Pancreas (tissue), 10 donors: Measurements from ENCODE around the gene ZNHIT6. TPM values are rescaled to one million over a fixed set of nuclear protein-coding genes. Genes with fewer than 3 reads are reported as not detected.

ENCODE experiments used
- ATAC-seq, 4 donors: fragments of 200-7000 bp; cut with Tn5 transposase; one replicate each; pipeline versions ENCODE4 v1.8.0 to v1.9.1; 2020; ENCODE audit warnings: mild to moderate bottlenecking in 4 of 4, moderate library complexity in 4 of 4
- DNase-seq, 6 donors: peaks; one replicate each; pipeline ENCODE4 v3.0.0-alpha.2; 2020
- FAIRE-seq: peaks from 2 replicates; lab custom pipeline; 2012; peaks lifted over from hg19 to GRCh38; lab: Jason Lieb, UNC
- H3K27ac ChIP-seq, 4 donors: fragments of 200-600 bp; sonication (generic); 1 replicate in 3 of 4; 2 replicates in 1 of 4; pipeline versions ENCODE4 v1.5.0 to v1.8.0; 2020
- H3K27me3 ChIP-seq, 4 donors: fragments of 200-600 bp; one replicate each; pipeline ENCODE4 v1.8.0; 2021
- H3K36me3 ChIP-seq, 3 donors: fragments of 200-600 bp; sonication (generic) in 1 of 3; one replicate each; pipeline versions ENCODE4 v1.5.0 to v1.8.0; 2020 to 2021
- H3K4me1 ChIP-seq, 3 donors: fragments of 200-600 bp; one replicate each; pipeline ENCODE4 v1.8.0; 2021
- H3K4me3 ChIP-seq, 4 donors: fragments of 200-600 bp; sonication (generic) in 2 of 4; one replicate each; pipeline versions ENCODE4 v1.5.0 to v1.8.0; 2020 to 2021
- H3K9me3 ChIP-seq, 4 donors: fragments of 200-600 bp; one replicate each; pipeline ENCODE4 v1.8.0; 2021
- WGBS, 2 donors: extraction: QIAGEN DNeasy Blood & Tissue Kit; methylation state at CpG; one replicate each; pipeline ENCODE4 v1.1.7; 2013; 5-methylcytosine and 5-hydroxymethylcytosine counted together
- intact Hi-C, 3 donors: fragments of 100-400 bp; cut with DNase I; formaldehyde crosslinking; loops; one replicate each; pipeline versions ENCODE4 v1.11.1 to v1.14.2; 2022
- polyA plus RNA-seq, 2 donors: library from polyadenylated mRNA; stranded (reverse); fragments of 200-250 nt; gene quantifications; one replicate each; pipeline ENCODE4 v1.2.3, GENCODE V29; 2013
- total RNA-seq, 6 donors: library from RNA; stranded (reverse); fragmentation: NEBNext Ultra II Directional in 4 of 6; extraction: Animal tissue kit (Norgen Biotek cat#: 25700) in 4 of 6; gene quantifications; one replicate each; pipeline versions ENCODE4 v1.2.1 to v1.2.4, GENCODE V29; 2021 to 2023
- TF ChIP-seq, protein P1 (sequence below), 4 donors: fragments of 200-600 bp; sonication (generic) in 3 of 4; IDR thresholded peaks; one replicate each; pipeline versions ENCODE4 v1.5.0 to v1.8.0; 2021; ENCODE audit warnings: antibody characterized with exemption in 4 of 4
- donor health status: healthy with polysubstance abuse.
- donor health status: DM: no; HTN: no; CAD: no; lungs with moderate emphysema.
- donor health status: DM: no; HTN: no; CAD: no.
- donor health status: control.
- donor health status: control.
- donor health status: Bipolar disorder and iron deficiency.
- donor health status: DM: yes; HTN: yes; CAD: no.
- donor health status: DM: no; HTN: no; CAD: no.
- donor health status: DM: no; HTN: no; CAD: no.
- donor health status: DM: yes; HTN: yes; CAD: no.

ZNHIT6 gene
- total and polyA plus RNA-seq, 8 donors, result 3.0 to 7.5 (median 5.3) TPM

DNA sequence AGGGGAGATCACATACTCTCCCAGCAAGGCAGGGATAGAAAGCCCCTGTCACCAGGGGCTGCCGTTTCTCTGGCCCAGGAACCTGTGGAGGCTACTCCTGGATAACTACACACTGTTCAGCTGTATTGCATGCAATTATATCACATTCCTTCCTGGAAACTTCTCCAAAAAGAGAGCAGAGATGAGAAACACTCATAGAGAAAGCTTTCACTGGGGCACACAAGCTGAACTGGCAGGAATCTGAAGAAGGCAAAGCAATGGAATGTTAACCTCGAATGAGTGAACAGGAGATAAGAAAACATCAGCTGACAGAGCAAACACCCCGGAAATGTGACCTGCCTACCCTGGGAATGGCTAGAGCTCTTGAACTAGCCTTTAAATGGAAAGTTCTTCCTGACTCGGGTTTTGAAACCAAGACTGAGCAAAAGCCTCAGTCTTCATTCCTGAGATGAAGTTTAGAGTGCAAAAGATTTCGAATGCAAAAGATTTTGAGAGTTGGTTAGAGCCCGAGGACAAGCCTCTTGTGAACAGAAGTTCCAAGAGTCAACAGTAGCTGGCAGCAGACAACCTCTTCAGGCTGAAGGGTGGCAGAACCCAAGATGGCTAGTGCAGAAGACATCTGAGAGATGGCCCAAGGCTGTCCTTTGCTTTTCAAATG is 95.4 kb downstream of the ZNHIT6 start:
- Histone ChIP-seq H3K27ac (peak overlapping the region; percentile 11 to 72 (median 60)), H3K27me3 (no peaks in the 10 kb centered on the region), H3K4me3 (peak overlapping the region in 1 of 4 donors; percentile 1), H3K4me1 (peaks cover 0 to 9% (median 0%) of the 10 kb centered on the region in 3 donors), H3K36me3 (no peaks in the 10 kb centered on the region), H3K9me3 (no peaks in the 10 kb centered on the region)
- intact Hi-C loops, result no loop called here
- TF ChIP-seq, protein P1, sequence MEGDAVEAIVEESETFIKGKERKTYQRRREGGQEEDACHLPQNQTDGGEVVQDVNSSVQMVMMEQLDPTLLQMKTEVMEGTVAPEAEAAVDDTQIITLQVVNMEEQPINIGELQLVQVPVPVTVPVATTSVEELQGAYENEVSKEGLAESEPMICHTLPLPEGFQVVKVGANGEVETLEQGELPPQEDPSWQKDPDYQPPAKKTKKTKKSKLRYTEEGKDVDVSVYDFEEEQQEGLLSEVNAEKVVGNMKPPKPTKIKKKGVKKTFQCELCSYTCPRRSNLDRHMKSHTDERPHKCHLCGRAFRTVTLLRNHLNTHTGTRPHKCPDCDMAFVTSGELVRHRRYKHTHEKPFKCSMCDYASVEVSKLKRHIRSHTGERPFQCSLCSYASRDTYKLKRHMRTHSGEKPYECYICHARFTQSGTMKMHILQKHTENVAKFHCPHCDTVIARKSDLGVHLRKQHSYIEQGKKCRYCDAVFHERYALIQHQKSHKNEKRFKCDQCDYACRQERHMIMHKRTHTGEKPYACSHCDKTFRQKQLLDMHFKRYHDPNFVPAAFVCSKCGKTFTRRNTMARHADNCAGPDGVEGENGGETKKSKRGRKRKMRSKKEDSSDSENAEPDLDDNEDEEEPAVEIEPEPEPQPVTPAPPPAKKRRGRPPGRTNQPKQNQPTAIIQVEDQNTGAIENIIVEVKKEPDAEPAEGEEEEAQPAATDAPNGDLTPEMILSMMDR (IDR thresholded peaks at IDR 0.05), result peak in 3 of 4 donors; percentile 36 to 41 (median 38)
- 14 to 18% methylated on average over 6 of the region's 6 CpGs for WGBS, 2 donors
- FAIRE-seq, result no peak
- DNase-seq, result peak in 2 of 6 donors; percentile 28 to 31
- ATAC-seq, result peak; percentile 75 to 87 (median 82)

DNA sequence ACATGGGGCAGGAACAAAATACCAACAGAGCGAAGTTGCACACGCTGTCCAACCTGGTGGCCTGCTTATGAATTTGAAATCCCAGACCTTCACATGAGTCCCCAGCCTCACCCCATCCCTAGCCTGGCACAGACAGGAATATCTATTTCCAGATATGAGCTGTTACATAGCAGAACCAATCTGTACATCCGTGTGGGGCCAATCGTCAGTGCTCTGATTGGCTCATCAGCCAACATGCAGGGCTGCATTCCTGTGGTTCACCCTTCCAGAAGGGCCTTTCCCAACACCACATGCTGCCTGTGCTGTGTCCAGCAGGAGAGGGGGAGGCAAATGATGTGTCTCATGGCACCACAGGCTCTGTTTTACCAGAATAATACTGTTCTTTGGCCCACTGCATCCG is 96.4 kb downstream of the ZNHIT6 start:
- intact Hi-C loops, result no loop called here
- 74 to 78% methylated on average over 5 of the region's 5 CpGs for WGBS, 2 donors
- DNase-seq, result peak in 2 of 6 donors; percentile 46 to 62
- H3K36me3 ChIP-seq, result no peaks in the 10 kb centered on the region
- peaks cover 0 to 9% (median 0%) of the 10 kb centered on the region in 3 donors for H3K4me1 ChIP-seq
- H3K9me3 ChIP-seq, result no peaks in the 10 kb centered on the region
- no peak for FAIRE-seq
- TF ChIP-seq, protein P1 (IDR thresholded peaks at IDR 0.05), result no peak
- peak in 3 of 4 donors; percentile 75 to 86 (median 82) for ATAC-seq
- no peaks in the 10 kb centered on the region for H3K27me3 ChIP-seq
- H3K27ac ChIP-seq, result peak overlapping the region in 2 of 4 donors; percentile 57 to 72
- no peak overlapping the region for H3K4me3 ChIP-seq

DNA sequence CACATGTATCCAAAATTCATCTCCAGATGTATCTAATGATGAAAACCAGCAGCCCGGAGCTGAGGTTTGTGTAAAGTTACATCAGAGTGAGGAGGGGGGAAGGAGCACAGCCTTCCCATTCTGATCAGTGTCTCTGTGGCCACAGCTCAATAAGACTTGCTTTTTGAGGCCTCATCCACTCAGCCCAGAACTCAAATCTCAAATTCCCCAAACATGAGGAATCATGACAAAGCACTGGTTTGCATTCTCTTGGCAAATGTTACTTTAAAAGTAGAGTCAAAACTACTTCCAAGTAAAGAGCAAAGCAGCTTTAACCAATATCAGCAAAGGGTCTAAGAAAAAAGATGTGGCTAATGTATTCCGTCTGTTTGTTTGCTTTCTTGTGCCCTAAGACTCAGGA is 96.8 kb downstream of the ZNHIT6 start:
- Histone ChIP-seq H3K4me3 (no peak overlapping the region), H3K36me3 (no peaks in the 10 kb centered on the region), H3K27me3 (no peaks in the 10 kb centered on the region), H3K9me3 (no peaks in the 10 kb centered on the region), H3K4me1 (peaks cover 0 to 9% (median 4%) of the 10 kb centered on the region in 3 donors), H3K27ac (peak overlapping the region in 2 of 4 donors; percentile 57 to 72)
- intact Hi-C loops, result no loop called here
- DNase-seq (no peak), FAIRE-seq (no peak), ATAC-seq (peak in 1 of 4 donors; percentile 7)
- TF ChIP-seq, protein P1 (IDR thresholded peaks at IDR 0.05), result no peak
- 84 to 85% methylated on average over 2 of the region's 2 CpGs for WGBS, 2 donors

- FAIRE-seq, result no peak
- DNase-seq, result no peak
- Histone ChIP-seq H3K4me3 (no peak overlapping the region), H3K27me3 (no peaks in the 10 kb centered on the region), H3K9me3 (no peaks in the 10 kb centered on the region), H3K36me3 (no peaks in the 10 kb centered on the region), H3K27ac (no peak overlapping the region), H3K4me1 (peaks cover 6 to 19% (median 18%) of the 10 kb centered on the region in 3 donors)
- intact Hi-C loops, result no loop called here
- ATAC-seq, result no peak
- TF ChIP-seq, protein P1 (IDR thresholded peaks at IDR 0.05), result no peak
Measured at GRCh38 chr1:85609976-85610375, 98.3 kb downstream of the ZNHIT6 start.

- DNase-seq (no peak), FAIRE-seq (no peak), ATAC-seq (no peak)
- intact Hi-C loops, result no loop called here
- Histone ChIP-seq H3K9me3 (no peaks in the 10 kb centered on the region), H3K4me1 (peaks cover 6 to 24% (median 19%) of the 10 kb centered on the region in 3 donors), H3K4me3 (no peak overlapping the region), H3K27ac (no peak overlapping the region), H3K36me3 (no peaks in the 10 kb centered on the region), H3K27me3 (no peaks in the 10 kb centered on the region)
- TF ChIP-seq, protein P1 (IDR thresholded peaks at IDR 0.05), result no peak
- 83 to 92% methylated on average over 1 of the region's 1 CpG for WGBS, 2 donors
Measured at GRCh38 chr1:85608851-85609250, 99.4 kb downstream of the ZNHIT6 start.
